Measurements from ENCODE around the gene RFX2.
"Not testable (repeated sequence)": the region's sequence is repeated elsewhere in the genome, so short reads cannot be mapped to it uniquely, and the experiment has no call there.

Gene RFX2

DNA sequence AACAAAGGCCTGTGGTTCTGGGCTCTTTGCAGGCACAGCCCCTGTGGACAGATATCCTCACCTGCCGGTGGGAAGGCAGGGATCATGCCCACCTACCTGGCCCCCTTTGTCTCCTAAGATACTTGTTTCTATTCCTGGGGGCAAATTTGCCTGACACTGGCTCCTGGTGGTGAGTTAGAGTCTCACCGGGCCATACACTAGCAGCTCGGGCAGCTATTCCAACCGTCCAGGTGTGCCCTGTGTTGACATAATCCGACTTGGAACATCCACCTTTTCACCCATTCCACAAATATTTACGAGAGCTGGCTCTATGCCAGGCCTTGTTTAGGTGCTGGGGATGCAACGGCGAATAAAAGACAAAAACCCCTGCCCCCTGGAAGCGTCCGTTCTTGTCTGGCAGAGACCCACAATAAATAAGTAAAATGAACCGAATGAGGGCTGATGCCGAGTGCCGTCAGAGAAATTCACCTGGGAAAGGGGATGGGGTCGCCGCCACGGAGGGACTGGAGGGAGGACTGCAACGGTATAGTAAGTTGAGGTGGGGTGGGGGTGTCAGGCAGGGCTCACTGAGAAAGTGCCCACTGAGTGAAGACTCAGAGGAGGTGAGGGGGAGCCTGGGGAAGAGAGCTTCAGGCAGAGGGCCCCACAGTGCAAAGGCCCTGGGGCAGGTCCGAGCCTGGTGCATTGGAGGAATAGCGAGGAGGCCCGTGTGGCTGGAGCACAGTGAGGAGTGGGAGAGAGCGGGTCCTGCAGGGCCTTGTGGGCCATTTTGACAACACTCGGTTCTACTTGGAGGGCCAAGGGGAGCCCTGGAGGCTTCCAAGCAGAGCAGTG is 89.1 kb downstream of the RFX2 start:
- FAIRE-seq (no peak), DNase-seq (ENCODE audit: extremely low spot score, insufficient read length, low read depth) (no peak)

DNA sequence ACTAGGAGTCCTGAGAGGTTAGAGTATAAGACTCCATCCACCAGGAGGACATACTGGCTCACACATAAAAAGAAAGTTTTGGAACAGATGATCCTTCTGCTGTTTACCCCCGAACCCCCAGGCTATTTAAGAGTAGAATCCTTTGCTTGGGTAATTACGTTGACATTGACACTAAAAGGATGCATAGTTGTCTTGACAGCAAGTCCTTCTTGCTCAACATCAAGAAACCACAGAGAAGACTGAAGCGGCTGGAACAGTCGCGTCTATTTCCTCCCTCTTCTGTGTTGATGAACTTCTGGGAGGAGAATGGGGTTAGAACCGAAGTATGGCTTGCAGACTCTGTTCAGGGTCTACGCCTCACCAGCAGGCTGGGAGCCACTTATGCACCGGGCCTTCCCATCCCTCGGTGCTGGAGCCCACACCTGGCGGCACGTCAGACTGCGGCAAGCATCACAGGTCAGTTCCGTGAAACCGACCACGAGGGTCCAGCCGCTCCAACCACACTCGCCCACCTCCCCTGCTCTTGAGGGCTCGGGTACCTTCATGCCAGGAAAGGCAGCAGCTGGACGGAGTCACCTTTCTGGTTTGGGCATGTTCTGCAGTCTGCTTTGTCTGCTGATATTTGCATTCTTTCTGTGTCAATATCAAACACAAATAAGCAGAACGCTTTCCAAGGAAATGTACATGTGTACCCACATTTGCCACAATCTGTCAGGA is 90.0 kb downstream of the RFX2 start:
- no peak for FAIRE-seq
- no peak for DNase-seq (ENCODE audit: extremely low spot score, insufficient read length, low read depth)

DNA sequence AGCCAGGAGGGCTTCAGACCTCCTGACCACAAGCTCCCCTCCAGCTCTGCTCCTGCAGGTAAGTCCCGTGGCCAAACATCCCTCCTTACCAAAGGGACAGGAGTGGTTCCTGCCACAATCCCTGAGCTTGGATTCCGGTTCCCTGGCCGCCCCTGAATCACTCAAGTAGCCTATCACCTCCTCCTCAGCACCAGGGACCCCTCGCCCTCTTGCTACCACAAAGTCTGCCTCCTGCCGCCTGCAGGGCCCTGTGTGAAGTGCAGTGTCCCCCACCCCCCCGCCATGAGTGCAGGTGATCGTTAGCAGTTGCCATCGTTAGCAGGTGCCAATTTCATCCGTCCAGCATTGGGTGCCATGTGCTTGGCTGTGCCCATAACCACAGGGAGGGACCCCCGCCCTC is 91.5 kb downstream of the RFX2 start:
- DNase-seq (ENCODE audit: extremely low spot score, insufficient read length, low read depth): no peak
- FAIRE-seq: no peak

DNA sequence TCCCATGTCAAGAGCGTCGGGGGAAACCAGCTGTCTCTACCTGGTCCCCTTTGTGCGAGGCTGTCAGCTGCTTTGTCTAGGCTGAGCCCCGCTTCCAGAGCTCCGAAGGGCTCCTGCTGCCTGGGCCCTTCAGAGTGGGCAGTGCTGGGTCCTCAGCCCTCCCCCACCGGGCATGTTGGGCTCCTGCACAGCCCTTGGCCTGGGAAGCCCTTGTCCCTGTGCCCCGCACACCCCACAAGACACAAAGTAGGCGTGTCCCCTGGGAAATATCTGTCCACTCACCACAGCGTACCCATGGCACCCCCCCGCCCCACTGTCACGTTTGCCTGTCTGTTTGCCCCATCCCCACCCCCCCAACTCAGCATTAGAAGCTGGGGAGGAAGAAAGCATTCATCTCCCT is 92.7 kb downstream of the RFX2 start:
- DNase-seq (ENCODE audit: extremely low spot score, insufficient read length, low read depth) (no peak), FAIRE-seq (no peak)

DNA sequence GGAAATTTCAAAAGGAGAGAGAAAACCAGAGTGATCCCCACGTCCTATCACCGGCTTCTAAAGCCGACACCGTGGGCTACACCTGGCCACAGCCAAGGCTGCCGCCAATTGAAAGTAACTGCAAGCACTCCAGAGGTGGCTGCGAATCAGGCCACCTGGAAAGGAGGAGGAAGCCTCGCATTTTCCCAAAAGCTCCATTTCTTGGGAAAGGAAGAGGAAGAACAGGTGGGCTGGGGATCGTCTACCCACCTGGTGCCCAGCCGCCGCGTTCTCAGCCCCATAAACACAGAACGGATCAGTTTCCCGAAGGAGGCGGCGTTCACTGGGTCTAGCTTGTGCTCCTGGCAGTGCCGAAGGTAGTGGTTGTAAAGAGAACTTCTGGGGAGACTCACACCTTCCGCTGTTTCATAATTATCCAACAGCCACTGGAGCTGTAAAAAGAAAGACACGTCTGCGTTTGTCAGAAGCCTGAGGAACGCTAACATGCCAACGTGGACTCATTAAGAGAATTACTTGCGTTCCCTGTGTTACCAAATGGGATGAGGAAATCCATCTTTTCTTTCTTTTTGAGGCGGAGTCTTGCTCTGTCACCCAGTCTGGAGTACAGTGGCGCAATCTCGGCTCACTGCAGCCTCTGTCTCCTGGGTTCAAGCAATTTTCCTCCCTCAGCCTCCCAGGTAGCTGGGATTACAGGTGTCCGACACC is 94.3 kb downstream of the RFX2 start:
- no peak for DNase-seq (ENCODE audit: extremely low spot score, insufficient read length, low read depth)
- no peak for FAIRE-seq

DNA sequence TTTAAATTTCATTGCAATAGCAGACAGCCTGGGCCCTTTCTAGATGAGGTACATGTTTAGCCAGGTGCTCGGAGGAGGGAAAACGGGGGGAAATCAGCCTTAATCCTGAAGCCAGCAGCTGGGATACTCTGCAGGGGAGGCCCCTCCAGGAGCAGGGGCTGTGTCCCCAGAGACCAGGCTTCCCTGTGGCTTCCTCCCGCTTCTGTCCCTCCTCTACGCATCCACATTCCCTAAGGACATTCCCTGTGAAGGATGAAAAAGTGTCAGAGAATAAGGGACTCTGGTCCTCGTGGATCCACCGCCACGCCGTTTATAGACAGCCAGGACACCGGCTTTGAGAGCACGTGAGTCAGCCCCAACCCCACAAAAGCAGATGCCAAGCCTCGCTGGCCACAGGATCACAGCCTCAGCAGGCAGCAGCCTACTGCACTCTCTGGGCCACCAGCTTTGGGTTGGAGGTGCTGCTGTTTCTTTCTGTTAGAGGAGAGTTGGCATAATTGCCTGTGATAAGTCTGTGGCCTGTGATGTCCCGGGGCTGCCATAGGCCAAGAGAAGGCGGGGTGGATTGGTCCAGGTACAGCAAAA is 95.7 kb downstream of the RFX2 start:
- DNase-seq (ENCODE audit: extremely low spot score, insufficient read length, low read depth) (no peak), FAIRE-seq (no peak)

DNA sequence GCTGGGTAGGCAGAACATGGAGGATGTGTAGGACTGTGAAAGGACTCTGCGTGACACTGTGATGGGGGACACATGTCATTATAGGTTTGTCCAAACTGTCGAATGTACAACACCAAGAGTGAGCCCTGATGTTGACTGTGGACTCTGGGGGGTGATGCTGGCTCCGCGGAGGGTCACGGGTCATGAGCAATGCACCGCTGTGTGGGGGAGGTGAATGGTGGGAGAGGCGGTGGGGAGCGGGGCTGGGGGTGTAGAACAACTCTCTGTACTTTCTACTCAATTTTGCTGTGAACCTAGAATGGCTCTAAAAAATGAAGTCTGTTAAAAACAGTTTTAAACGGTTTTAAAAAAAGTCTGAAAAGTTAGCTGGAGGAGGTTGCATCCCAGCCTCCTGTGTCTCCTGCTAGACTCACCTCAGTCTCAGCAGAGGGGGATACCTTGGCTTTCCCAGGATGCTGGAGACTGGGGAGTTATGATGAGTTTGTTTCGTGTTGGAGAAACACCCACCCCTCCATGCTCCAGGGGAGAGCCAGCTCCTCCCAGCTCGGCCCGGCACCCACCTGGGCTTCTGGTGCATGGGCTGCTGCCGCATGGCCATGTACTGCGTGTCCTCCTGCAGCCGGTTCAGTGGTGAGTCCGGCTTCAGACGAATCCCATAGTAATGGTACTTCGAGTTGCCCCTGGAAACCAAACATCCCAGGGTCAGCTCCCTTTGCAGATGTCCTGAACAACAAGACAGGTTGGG is 97.7 kb downstream of the RFX2 start:
- FAIRE-seq (no peak), DNase-seq (ENCODE audit: extremely low spot score, insufficient read length, low read depth) (no peak)

DNA sequence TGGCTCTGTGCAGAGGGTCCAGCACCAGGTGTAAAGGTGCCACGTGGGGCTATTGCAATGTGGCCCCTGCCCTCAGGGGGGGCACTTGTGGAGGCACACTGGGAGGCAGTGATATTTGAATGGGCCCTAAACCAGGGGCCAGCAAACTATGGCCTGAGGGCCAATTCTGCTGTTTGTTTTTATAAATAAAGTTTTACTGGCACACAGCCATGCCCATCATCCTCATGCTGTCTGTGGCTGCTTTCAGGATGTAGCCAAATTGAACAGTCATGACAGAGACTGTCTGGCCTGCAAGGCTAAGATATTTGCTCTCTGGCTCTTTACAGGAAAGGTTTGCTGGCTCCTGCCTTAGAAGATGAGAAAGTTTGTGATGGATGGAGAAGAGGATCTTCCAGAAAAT is 98.5 kb downstream of the RFX2 start:
- DNase-seq (ENCODE audit: extremely low spot score, insufficient read length, low read depth) (no peak), FAIRE-seq (no peak)

DNA sequence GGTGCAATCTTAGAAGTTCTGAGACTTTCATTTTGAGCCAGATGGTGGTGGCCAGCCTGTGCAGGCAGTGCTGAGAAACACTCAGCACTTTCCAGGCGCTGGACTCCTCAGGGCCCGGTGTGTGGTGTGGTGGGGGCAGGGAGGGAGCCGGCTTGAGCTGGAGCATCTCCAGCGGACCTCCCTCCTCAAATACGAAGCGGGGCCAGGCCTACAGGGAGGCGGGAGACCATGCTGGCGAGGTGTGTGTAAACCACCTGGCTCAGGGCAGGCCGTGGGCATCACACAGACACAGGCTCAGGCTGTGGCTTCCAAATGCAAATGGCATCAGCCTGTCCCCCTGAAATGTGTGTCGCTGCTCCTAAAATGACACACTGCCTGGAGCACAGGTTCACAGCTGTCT is 99.1 kb downstream of the RFX2 start:
- DNase-seq (ENCODE audit: extremely low spot score, insufficient read length, low read depth): no peak

DNA sequence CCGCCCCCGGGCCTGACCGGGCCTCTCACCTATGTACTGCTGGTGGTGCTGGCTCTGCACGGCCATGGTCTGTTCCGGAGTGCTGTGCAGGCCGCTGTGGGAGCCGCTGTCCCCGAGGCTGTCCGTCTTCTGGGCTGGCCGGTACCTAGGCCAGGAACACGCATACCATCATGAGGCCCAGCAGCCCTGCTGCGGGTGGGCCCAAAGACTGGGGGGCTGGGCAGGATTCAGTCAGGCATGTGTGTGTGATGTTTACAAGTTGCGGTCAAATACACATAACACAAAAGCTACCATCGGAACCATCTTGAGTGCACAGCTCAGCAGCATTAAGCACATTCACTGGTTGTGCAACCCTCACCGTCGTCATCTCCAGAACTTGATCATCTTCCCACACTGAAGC is 100.2 kb downstream of the RFX2 start:
- FAIRE-seq (no peak), DNase-seq (ENCODE audit: extremely low spot score, insufficient read length, low read depth) (no peak)

More for the DNA sequence above, 99.1 kb downstream of the RFX2 start:
- FAIRE-seq: no peak

DNA sequence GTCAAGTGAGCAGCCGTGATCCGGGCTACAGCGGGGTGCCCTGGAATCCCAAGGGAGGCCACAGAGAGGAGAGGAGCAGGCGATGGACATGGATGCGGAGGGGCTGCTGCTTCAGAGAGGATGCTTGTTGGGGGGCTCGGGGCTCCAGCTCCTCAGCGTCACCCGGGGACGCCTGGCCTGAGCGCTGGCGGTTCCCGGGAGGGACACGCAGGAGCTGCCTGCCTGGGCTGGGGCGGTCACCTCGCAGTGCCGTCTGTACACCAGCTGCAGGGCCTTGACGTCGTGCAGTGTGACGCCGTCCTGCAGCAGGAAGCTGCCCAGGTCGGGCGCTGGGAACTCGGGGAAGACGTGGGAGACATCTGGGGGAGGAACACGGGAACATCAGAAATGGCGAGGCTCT is 102.4 kb downstream of the RFX2 start:
- no peak for FAIRE-seq
- DNase-seq (ENCODE audit: extremely low spot score, insufficient read length, low read depth): no peak

DNA sequence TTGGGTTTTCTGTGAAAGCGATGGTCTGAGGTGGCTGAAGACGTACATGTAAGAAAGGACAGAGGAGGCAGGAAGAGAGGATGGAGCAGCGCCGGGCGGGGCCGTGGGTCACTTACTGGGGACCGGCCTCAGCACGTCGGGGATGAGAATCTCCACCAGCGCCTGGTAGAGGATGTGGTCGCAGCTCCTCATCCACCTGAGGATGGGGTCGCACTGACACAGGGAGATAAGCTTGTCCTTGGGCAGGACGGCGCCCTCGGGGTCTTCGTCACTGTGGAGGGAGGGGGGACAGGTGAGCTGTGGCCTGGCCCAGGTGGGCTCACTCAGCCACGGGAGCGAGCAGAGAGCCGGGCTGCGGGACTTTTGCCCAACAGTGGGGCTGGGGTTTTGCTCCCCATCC is 103.4 kb downstream of the RFX2 start:
- FAIRE-seq (no peak), DNase-seq (ENCODE audit: extremely low spot score, insufficient read length, low read depth) (no peak)

DNA sequence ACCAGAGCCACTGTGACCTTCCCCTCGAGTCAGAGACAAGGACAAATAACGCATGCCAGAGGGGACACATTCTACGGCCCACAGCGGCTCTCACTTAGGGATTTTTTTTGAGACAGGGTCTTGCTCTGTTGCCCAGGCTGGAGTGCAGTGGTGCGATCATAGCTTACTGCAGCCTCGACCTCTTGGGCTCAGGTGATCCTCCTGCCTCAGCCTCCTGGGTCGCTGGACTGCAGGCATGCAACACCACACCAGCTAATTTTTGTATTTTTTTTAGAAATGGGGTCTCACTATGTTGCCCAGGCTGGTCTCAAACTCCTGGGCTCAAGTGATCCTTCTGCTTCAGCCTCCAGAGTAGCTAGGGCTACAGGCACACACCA is 104.2 kb downstream of the RFX2 start:
- not testable (repeated sequence) for FAIRE-seq; DNase-seq (ENCODE audit: extremely low spot score, insufficient read length, low read depth)

DNA sequence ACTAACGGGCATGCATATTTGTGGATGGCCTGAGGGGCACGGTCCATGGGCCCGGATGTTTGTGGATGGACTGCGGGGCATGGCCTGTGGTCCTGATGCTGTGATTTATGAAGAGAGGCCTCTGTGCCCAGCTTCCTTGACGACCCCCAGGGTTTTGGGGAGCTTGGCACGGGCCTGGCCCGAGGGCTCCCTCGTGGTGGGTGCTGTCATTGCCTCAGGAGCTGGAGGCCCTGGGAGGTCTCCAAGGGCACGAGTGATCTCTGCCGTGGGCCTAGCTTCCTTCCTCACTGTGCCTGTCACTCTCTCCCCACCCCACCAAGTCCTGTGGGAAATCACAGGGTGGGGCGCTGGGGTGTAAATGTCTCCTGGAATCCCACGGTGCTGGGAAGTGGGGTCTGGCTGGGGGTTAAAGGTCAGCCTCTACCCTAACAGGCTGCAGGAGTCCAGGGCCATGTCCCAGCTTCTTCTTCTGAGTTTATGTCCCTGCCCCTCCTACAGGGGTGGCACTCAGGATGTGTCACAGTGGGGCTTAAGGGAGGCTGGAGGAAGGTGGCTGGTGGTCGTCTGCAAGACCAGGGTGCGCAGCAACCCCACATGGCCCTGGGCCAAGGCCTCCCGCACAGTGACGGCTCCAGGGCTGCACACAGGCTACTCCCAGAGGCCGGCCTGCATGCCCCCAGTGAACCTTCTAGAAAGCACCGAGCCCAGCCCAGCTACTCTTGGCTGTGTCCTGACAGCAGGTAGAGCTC is 104.8 kb downstream of the RFX2 start:
- DNase-seq (ENCODE audit: extremely low spot score, insufficient read length, low read depth): no peak
- no peak for FAIRE-seq

DNA sequence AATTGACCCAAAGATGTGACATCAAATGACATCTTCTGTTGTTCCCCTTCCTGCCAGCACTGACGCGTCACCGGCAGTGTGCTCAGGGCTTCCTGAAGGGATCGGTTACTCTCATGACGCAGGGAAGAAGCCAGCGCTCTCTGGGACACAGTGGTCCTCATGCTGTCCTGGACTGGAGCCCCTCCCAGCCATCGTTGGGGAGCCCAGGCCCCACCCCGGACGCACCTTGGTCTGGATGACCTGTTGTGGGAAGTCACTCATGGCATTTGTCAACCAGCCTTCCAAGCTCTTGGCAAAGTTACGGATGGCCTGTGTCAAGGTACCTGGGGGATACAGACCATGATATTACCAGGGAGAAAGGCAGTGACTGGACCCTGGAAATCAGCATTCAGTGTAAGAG is 106.3 kb downstream of the RFX2 start:
- DNase-seq (ENCODE audit: extremely low spot score, insufficient read length, low read depth) (no peak), FAIRE-seq (no peak)

DNA sequence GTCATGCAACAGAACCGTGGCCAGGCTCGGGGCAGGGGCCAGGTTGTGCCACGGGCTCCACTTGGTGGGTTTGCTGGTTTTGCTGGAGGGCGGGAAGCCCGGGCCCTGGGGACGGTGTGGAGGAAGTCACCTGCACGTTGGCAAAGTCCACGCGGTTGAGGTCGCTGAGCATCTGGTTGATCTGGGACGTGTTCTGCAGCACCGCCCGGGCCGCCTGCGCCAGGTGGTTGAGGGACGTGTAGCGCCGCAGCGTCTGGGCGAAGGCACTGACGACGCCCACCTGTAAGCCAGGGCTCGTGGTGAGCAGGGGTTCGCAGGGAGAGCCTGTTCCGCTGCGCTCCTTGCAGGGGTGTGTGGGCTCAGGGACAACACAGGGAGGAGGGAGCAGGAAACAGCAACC is 107.7 kb downstream of the RFX2 start:
- DNase-seq (ENCODE audit: extremely low spot score, insufficient read length, low read depth): no peak
- no peak for FAIRE-seq

DNA sequence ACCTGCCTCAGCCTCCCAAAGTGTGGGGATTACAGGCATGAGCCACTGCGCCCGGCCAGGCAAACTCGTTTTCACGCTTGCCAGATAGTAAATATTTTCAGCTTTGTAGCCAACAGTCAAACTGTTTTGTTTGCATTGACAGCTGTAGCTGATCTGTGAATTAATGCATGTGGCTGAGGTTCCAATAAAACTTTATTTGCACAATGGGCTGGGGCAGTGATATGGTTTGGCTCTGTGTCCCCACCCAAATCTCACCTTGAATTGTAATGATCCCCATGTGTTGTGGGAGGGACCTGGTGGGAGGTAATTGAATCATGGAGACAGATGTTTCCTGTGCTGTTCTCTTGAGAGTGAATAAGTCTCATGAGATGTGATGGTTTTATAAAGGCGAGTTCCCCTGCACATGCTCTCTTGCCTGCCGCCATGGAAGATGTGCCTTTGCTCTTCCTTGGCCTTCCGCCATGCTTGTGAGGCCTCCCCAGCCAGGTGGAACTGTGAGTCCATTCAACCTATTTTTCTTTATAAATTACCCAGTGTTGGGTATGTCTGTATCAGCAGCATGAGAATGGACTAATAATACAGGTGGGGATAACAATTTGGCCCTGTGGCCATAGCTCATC is 110.0 kb downstream of the RFX2 start:
- no peak for FAIRE-seq

DNA sequence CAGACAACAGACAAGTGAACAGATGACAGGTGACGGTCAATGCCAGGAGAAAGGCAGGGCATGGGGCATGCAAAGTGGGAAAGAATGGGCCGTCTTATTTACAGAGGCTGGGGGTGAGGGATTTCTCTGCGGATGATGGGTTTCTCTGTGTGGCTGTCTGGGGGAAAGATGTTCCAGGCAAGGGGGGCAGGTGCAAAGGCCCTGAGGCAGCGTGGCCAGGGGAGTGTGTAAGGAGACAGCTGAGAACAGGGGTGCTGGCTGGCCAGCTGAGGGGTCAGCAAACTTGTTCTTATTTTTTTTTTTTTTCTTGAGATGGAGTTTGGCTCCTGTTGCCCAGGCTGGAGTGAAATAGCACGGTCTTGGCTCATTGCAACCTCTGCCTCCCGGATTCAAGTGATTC is 110.6 kb downstream of the RFX2 start:
- no peak for DNase-seq (ENCODE audit: extremely low spot score, insufficient read length, low read depth)
- no peak for FAIRE-seq

More for the DNA sequence above, 110.0 kb downstream of the RFX2 start:
- DNase-seq (ENCODE audit: extremely low spot score, insufficient read length, low read depth): no peak

DNA sequence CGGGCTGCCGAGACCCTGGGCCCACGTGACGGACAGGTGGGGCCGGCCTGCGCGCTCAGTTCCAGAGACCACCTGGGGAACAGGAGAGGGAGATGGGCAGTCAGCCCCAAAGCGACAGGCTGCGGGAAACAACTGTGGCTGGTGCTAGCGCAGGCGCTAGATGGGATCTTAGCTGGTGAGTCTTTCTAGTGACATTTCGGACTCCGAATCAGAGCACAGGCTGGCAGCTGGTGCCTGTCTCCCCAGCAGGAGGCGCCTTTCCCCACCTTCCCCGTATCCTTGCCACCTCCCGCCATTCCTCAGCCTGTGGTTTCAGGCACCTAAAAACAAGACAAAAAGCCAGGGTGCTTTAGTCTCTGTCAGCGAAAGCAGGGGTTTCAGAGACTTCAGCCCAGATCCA is 112.9 kb downstream of the RFX2 start:
- no peak for FAIRE-seq
- DNase-seq (ENCODE audit: extremely low spot score, insufficient read length, low read depth): no peak
